ENCODE data around the gene CRKL. TPM values are rescaled to one million over a fixed set of nuclear protein-coding genes. Genes with fewer than 3 reads are reported as not detected.

Gene CRKL
- polyA plus RNA-seq, 1 donor = 50.4 TPM

- no peak for DNase-seq
Measured at GRCh38 chr22:20952544-20953341, 35.5 kb downstream of the CRKL start.

- DNase-seq = no peak
Measured at GRCh38 chr22:20953342-20953608, 36.1 kb downstream of the CRKL start.

GRCh38 chr22:20953668-20954500 is 36.7 kb downstream of the CRKL start:
- DNase-seq = no peak

- DNase-seq = no peak
Measured at GRCh38 chr22:20955548-20955947, 38.3 kb downstream of the CRKL start.

- DNase-seq = no peak
Measured at GRCh38 chr22:20956258-20957101, 39.3 kb downstream of the CRKL start.

GRCh38 chr22:20957102-20957682 is 40.0 kb downstream of the CRKL start:
- DNase-seq = no peak

GRCh38 chr22:20957683-20958431 is 40.6 kb downstream of the CRKL start:
- no peak for DNase-seq

GRCh38 chr22:20959578-20960461 is 42.6 kb downstream of the CRKL start:
- DNase-seq = no peak

GRCh38 chr22:20960609-20961008 is 43.4 kb downstream of the CRKL start:
- no peak for DNase-seq

- DNase-seq = no peak
Measured at GRCh38 chr22:20962491-20962945, 45.3 kb downstream of the CRKL start.

GRCh38 chr22:20963201-20964052 is 46.2 kb downstream of the CRKL start:
- no peak for DNase-seq

GRCh38 chr22:20964090-20964798 is 47.0 kb downstream of the CRKL start:
- no peak for DNase-seq

- DNase-seq = no peak
Measured at GRCh38 chr22:20964799-20965103, 47.5 kb downstream of the CRKL start.

- no peak for DNase-seq
Measured at GRCh38 chr22:20965104-20965887, 48.1 kb downstream of the CRKL start.

- no peak for DNase-seq
Measured at GRCh38 chr22:20965888-20966855, 49.0 kb downstream of the CRKL start.

GRCh38 chr22:20966883-20967696 is 49.9 kb downstream of the CRKL start, which contains the start of gene AIFM3:
Gene AIFM3 (plus strand): TSS chr22:20967255. CDS start chr22:20967945, 690 bp downstream.
- DNase-seq = no peak

All from hindlimb muscle (tissue), 1 donor.